H9 (cell line): ENCODE results near the gene ASTL. TPM values are rescaled to one million over a fixed set of nuclear protein-coding genes. Genes with fewer than 3 reads are reported as not detected.

ENCODE experiments used
- DNase-seq: peaks from one replicate; pipeline ENCODE4 v3.0.0-alpha.2; 2017
- H2AFZ ChIP-seq: one replicate; pipeline ENCODE4 v1.6.1; 2013; ENCODE audit warnings: mild to moderate bottlenecking, low read length, control low read depth, moderate library complexity
- H2AK5ac ChIP-seq: 2 replicates; pipeline ENCODE4 v1.6.1; 2013; ENCODE audit warnings: low read length, control low read depth, mixed read lengths; ENCODE audit not compliant: insufficient read length
- H2BK120ac ChIP-seq: one replicate; pipeline ENCODE4 v1.6.1; 2013; ENCODE audit warnings: low read depth, mild to moderate bottlenecking, low read length, control low read depth, inconsistent platforms; ENCODE audit not compliant: poor library complexity, severe bottlenecking
- H2BK12ac ChIP-seq: 2 replicates; pipeline ENCODE4 v1.6.1; 2013; ENCODE audit warnings: low read length, control low read depth, mixed read lengths, low read depth; ENCODE audit not compliant: insufficient read length
- H2BK15ac ChIP-seq: 2 replicates; pipeline ENCODE4 v1.6.1; 2013; ENCODE audit warnings: low read depth, low read length, control low read depth
- H2BK20ac ChIP-seq: one replicate; pipeline ENCODE4 v1.6.1; 2013; ENCODE audit warnings: low read depth, mild to moderate bottlenecking, low read length, control low read depth, inconsistent platforms; ENCODE audit not compliant: poor library complexity, severe bottlenecking
- H2BK5ac ChIP-seq: 2 replicates; pipeline ENCODE4 v1.6.1; 2013; ENCODE audit warnings: low read length, control low read depth, mixed read lengths; ENCODE audit not compliant: insufficient read length
- H3K14ac ChIP-seq: 2 replicates; pipeline ENCODE4 v1.6.1; 2013; ENCODE audit warnings: low read length, control low read depth; ENCODE audit not compliant: insufficient read depth
- H3K18ac ChIP-seq: 2 replicates; pipeline ENCODE4 v1.6.1; 2013; ENCODE audit warnings: low read depth, mild to moderate bottlenecking, mixed read lengths, low read length, control low read depth; ENCODE audit not compliant: insufficient read length
- H3K23ac ChIP-seq: 2 replicates; pipeline ENCODE4 v1.6.1; 2013; ENCODE audit warnings: low read length, control low read depth, mixed read lengths, low read depth; ENCODE audit not compliant: insufficient read length
- H3K23me2 ChIP-seq: 2 replicates; pipeline ENCODE4 v1.6.1; 2013; ENCODE audit warnings: low read depth, mild to moderate bottlenecking, mixed read lengths, low read length, control low read depth; ENCODE audit not compliant: insufficient read length, poor library complexity, severe bottlenecking
- H3K27ac ChIP-seq: 2 replicates; pipeline ENCODE4 v1.5.1; 2013; ENCODE audit warnings: low read length, control low read depth, mixed read lengths, low read depth; ENCODE audit not compliant: insufficient read length
- H3K27me3 ChIP-seq: 2 replicates; pipeline ENCODE4 v1.6.1; 2013; ENCODE audit warnings: low read length, control low read depth, inconsistent platforms; ENCODE audit not compliant: insufficient read depth
- H3K4ac ChIP-seq: 2 replicates; pipeline ENCODE4 v1.6.1; 2013; ENCODE audit warnings: low read depth, mild to moderate bottlenecking, control low read depth, inconsistent platforms, low read length, moderate library complexity
- H3K4me1 ChIP-seq: 2 replicates; pipeline ENCODE4 v1.6.1; 2013; ENCODE audit warnings: low read length, control low read depth, inconsistent platforms; ENCODE audit not compliant: insufficient read depth
- H3K4me2 ChIP-seq: 2 replicates; pipeline ENCODE4 v1.6.1; 2013; ENCODE audit warnings: low read length, control low read depth, mixed read lengths; ENCODE audit not compliant: insufficient read length, insufficient read depth
- H3K56ac ChIP-seq: 2 replicates; pipeline ENCODE4 v1.6.1; 2013; ENCODE audit warnings: low read depth, mild to moderate bottlenecking, mixed read lengths, low read length, control low read depth; ENCODE audit not compliant: insufficient read length
- H3K79me1 ChIP-seq: 2 replicates; pipeline ENCODE4 v1.6.1; 2013; ENCODE audit warnings: low read depth, mild to moderate bottlenecking, moderate library complexity, low read length, control low read depth, inconsistent platforms; ENCODE audit not compliant: insufficient read depth, poor library complexity, severe bottlenecking
- H3K79me2 ChIP-seq: 2 replicates; pipeline ENCODE4 v1.6.1; 2013; ENCODE audit warnings: low read length, control low read depth, inconsistent platforms; ENCODE audit not compliant: insufficient read depth
- H3K9ac ChIP-seq: 2 replicates; pipeline ENCODE4 v1.6.1; 2013; ENCODE audit warnings: low read length, control low read depth, mixed read lengths; ENCODE audit not compliant: insufficient read length; ENCODE audit errors: extremely low read depth
- H3K9me3 ChIP-seq: one replicate; pipeline ENCODE4 v1.6.1; 2013; ENCODE audit warnings: low read depth, low read length, inconsistent platforms; ENCODE audit not compliant: control insufficient read depth
- H3T11ph ChIP-seq: one replicate; pipeline ENCODE4 v1.6.1; 2013; ENCODE audit warnings: mild to moderate bottlenecking, low read length, control low read depth, inconsistent platforms
- H4K20me1 ChIP-seq: one replicate; pipeline ENCODE4 v1.6.1; 2013; ENCODE audit not compliant: control insufficient read depth, insufficient read length, insufficient read depth
- H4K5ac ChIP-seq: 2 replicates; pipeline ENCODE4 v1.6.1; 2013; ENCODE audit warnings: low read depth, mild to moderate bottlenecking, mixed read lengths, low read length, control low read depth; ENCODE audit not compliant: insufficient read length
- H4K8ac ChIP-seq: replicated peaks from 2 replicates; pipeline ENCODE4 v1.6.1; 2013; ENCODE audit warnings: low read length, control low read depth, mixed read lengths, low read depth; ENCODE audit not compliant: insufficient read length
- H4K91ac ChIP-seq: 2 replicates; pipeline ENCODE4 v1.6.1; 2013; ENCODE audit warnings: low read depth, mild to moderate bottlenecking, moderate library complexity, mixed read lengths, low read length, control low read depth; ENCODE audit not compliant: insufficient read length
- H3K27ac Mint-ChIP-seq, 3 experiments: 2 replicates in 2 of 3; 3 replicates in 1 of 3; pipeline ENCODE4 v1.8.0; 2020 to 2021; ENCODE audit warnings: mixed read lengths in 3 of 3, mild to moderate bottlenecking in 1 of 3, moderate library complexity in 1 of 3
- H3K27me3 Mint-ChIP-seq: 2 replicates; pipeline ENCODE4 v1.8.0; 2021; ENCODE audit warnings: low read depth, mild to moderate bottlenecking, moderate library complexity, mixed read lengths
- H3K36me3 Mint-ChIP-seq, 3 experiments: 2 replicates in 2 of 3; 3 replicates in 1 of 3; pipeline ENCODE4 v1.8.0; 2020 to 2021; ENCODE audit warnings: low read depth in 3 of 3, mixed read lengths in 3 of 3; ENCODE audit not compliant: insufficient read depth in 1 of 3
- H3K4me1 Mint-ChIP-seq, 2 experiments: 2 replicates each; pipeline ENCODE4 v1.8.0; 2020; ENCODE audit warnings: mixed read lengths in 2 of 2
- H3K4me3 Mint-ChIP-seq, 2 experiments: 2 replicates in 1 of 2; 3 replicates in 1 of 2; pipeline ENCODE4 v1.8.0; 2020 to 2021; ENCODE audit warnings: mild to moderate bottlenecking in 2 of 2, mixed read lengths in 2 of 2, moderate library complexity in 1 of 2
- H3K9me3 Mint-ChIP-seq, 2 experiments: 2 replicates in 1 of 2; 3 replicates in 1 of 2; pipeline ENCODE4 v1.8.0; 2020; ENCODE audit warnings: mild to moderate bottlenecking in 2 of 2, mixed read lengths in 2 of 2, moderate library complexity in 1 of 2
- CTCF ChIP-seq: fragments of 200-600 bp; sonication (generic); conservative IDR thresholded peaks from 3 replicates; pipeline ENCODE4 v1.8.0; 2021; ENCODE audit warnings: antibody characterized with exemption, mild to moderate bottlenecking
- WGBS: extraction: QIAGEN DNeasy Blood & Tissue Kit; methylation state at CpG from one replicate; pipeline ENCODE4 v1.1.7; 2013; ENCODE audit warnings: missing lambda C conversion rate, low lambda C conversion rate, mixed read lengths; ENCODE audit not compliant: insufficient read length; ENCODE audit errors: extremely low coverage; 5-methylcytosine and 5-hydroxymethylcytosine counted together
- total RNA-seq: library from RNA; stranded (reverse); gene quantifications from 2 replicates; pipeline ENCODE4 v1.2.1, GENCODE V29; 2021

ASTL gene
- total RNA-seq, 1 experiment from 2014 or later, result 0.81 TPM

GRCh38 chr2:96151595-96152303 is 13.4 kb upstream of the ASTL start:
- no peak overlapping the region for H3K56ac ChIP-seq
- H4K20me1 ChIP-seq, result no peaks in the 10 kb centered on the region
- no peak overlapping the region; a peak in 1 of 5 replicates for H3K4me3 Mint-ChIP-seq
- no peaks in the 10 kb centered on the region for H3K23me2 ChIP-seq
- peak overlapping the region in 2 of 3 experiments; percentile 76 to 90; a peak in 4 of 7 replicates for H3K27ac Mint-ChIP-seq
- H2BK20ac ChIP-seq, result no peak overlapping the region
- H4K5ac ChIP-seq, result no peak overlapping the region
- H4K91ac ChIP-seq, result no peak overlapping the region
- no peak overlapping the region for H3K27ac ChIP-seq
- no peak overlapping the region for H2AFZ ChIP-seq
- H3K4me1 ChIP-seq, result no peaks in the 10 kb centered on the region; the same call in 1 of the 2 replicates
- TF ChIP-seq CTCF, result no peak
- no peak overlapping the region for H2BK120ac ChIP-seq
- H3K27me3 Mint-ChIP-seq, result peaks cover 9% of the 10 kb centered on the region
- H3K18ac ChIP-seq, result no peak overlapping the region
- no peak overlapping the region for H3K23ac ChIP-seq
- H3K14ac ChIP-seq, result no peak overlapping the region
- H4K8ac ChIP-seq, result no peak overlapping the region
- H3K36me3 Mint-ChIP-seq, result peaks cover 0 to 4% (median 0%) of the 10 kb centered on the region in 3 experiments; a peak in 2 of 7 replicates
- H3K79me1 ChIP-seq, result no peaks in the 10 kb centered on the region
- DNase-seq, result no peak
- H3K4me2 ChIP-seq, result no peak overlapping the region
- no peak overlapping the region for H2BK15ac ChIP-seq
- H3K9me3 Mint-ChIP-seq, result 0 out of 5 replicates have a peak, but pooled peaks cover 0 to 3% of the 10 kb centered on the region in 2 experiments
- no peak overlapping the region for H2BK5ac ChIP-seq
- H3K9ac ChIP-seq, result no peak overlapping the region
- no CpG with 5 or more reads among the region's 9 CpGs for WGBS
- no peak overlapping the region for H2AK5ac ChIP-seq
- no peaks in the 10 kb centered on the region; the same call in 1 of the 2 replicates for H3K27me3 ChIP-seq
- no peaks in the 10 kb centered on the region for H3K9me3 ChIP-seq
- no peak overlapping the region for H3T11ph ChIP-seq
- peaks cover 28 to 48% of the 10 kb centered on the region in 2 experiments for H3K4me1 Mint-ChIP-seq
- H3K4ac ChIP-seq, result no peak overlapping the region
- H2BK12ac ChIP-seq, result no peak overlapping the region
- no peaks in the 10 kb centered on the region for H3K79me2 ChIP-seq
